IMR-90 (cell line): Measurements from ENCODE around the gene PLAA. TPM values are rescaled to one million over a fixed set of nuclear protein-coding genes. Genes with fewer than 3 reads are reported as not detected.

Experiments used
- ATAC-seq: fragments of 200-7000 bp; cut with Tn5 transposase; 2 replicates; pipeline ENCODE4 v1.9.1; 2020; ENCODE audit warnings: low read depth, mild to moderate bottlenecking, moderate library complexity
- BruUV-seq: library from RNA; stranded (reverse); fragments of 400-500 nt; replicated peaks from 2 replicates; lab custom pipeline; 2021; lab: Mats Ljungman, UMichigan
- CTCF ChIA-PET: fragments of 300-600 bp; formaldehyde crosslinking; extraction: SDS; loops from one replicate; lab custom pipeline; 2021; ENCODE audit warnings: antibody characterized with exemption; lab: Yijun Ruan, JAX
- POLR2A ChIA-PET: fragments of 300-600 bp; sonication (Branson Sonifier 250); formaldehyde crosslinking; loops from one replicate; lab custom pipeline; 2022; ENCODE audit warnings: antibody characterized with exemption; ENCODE audit not compliant: unreplicated experiment; lab: Charles Lee
- DNase-seq: peaks from one replicate; pipeline ENCODE4 v3.0.0; 2013
- H2AFZ ChIP-seq: replicated peaks from 2 replicates; pipeline ENCODE3; 2013; ENCODE audit warnings: low read length, mild to moderate bottlenecking; ENCODE audit not compliant: poor library complexity
- H2AK5ac ChIP-seq: 2 replicates; pipeline ENCODE4 v1.6.1; 2013; ENCODE audit warnings: low read depth, low read length, inconsistent platforms
- H2AK9ac ChIP-seq: replicated peaks from 2 replicates; pipeline ENCODE3; 2013; ENCODE audit warnings: mild to moderate bottlenecking, low read depth, low read length, moderate library complexity; ENCODE audit not compliant: poor library complexity
- H2BK120ac ChIP-seq: 2 replicates; pipeline ENCODE4 v1.6.1; 2013; ENCODE audit warnings: low read depth, low read length, inconsistent platforms
- H2BK15ac ChIP-seq: 3 replicates; pipeline ENCODE4 v1.6.1; 2013; ENCODE audit warnings: low read depth, low read length, inconsistent platforms
- H2BK20ac ChIP-seq: 2 replicates; pipeline ENCODE4 v1.6.1; 2013; ENCODE audit warnings: low read depth, mild to moderate bottlenecking, inconsistent platforms, low read length, moderate library complexity
- H2BK5ac ChIP-seq: 2 replicates; pipeline ENCODE4 v1.6.1; 2013; ENCODE audit warnings: mild to moderate bottlenecking, low read depth, low read length, inconsistent platforms; ENCODE audit not compliant: poor library complexity, severe bottlenecking
- H3K14ac ChIP-seq: replicated peaks from 2 replicates; pipeline ENCODE4 v1.6.1; 2013; ENCODE audit warnings: low read depth, low read length, inconsistent platforms
- H3K18ac ChIP-seq: 2 replicates; pipeline ENCODE4 v1.6.1; 2013; ENCODE audit warnings: low read depth, low read length, control low read depth
- H3K23ac ChIP-seq: 2 replicates; pipeline ENCODE4 v1.6.1; 2013; ENCODE audit warnings: low read depth, low read length, inconsistent platforms
- H3K27ac ChIP-seq: 2 replicates; pipeline ENCODE4 v1.5.1; 2013; ENCODE audit warnings: mild to moderate bottlenecking, control low read depth, low read length; ENCODE audit not compliant: insufficient read depth
- H3K27me3 ChIP-seq: 2 replicates; pipeline ENCODE4 v1.6.1; 2013; ENCODE audit warnings: low read length; ENCODE audit not compliant: control insufficient read depth, insufficient read depth
- H3K36me3 ChIP-seq: 2 replicates; pipeline ENCODE4 v1.6.1; 2013; ENCODE audit warnings: low read length, mixed read lengths; ENCODE audit not compliant: control insufficient read depth, insufficient read depth
- H3K4ac ChIP-seq: 2 replicates; pipeline ENCODE4 v1.6.1; 2013; ENCODE audit warnings: low read depth, low read length, inconsistent platforms
- H3K4me1 ChIP-seq: 2 replicates; pipeline ENCODE4 v1.6.1; 2013; ENCODE audit warnings: low read length, mixed read lengths; ENCODE audit not compliant: control insufficient read depth, insufficient read depth
- H3K4me2 ChIP-seq: 2 replicates; pipeline ENCODE4 v1.6.1; 2013; ENCODE audit warnings: low read depth, mild to moderate bottlenecking, control low read depth, low read length, moderate library complexity
- H3K4me3 ChIP-seq: 2 replicates; pipeline ENCODE4 v1.5.1; 2013; ENCODE audit warnings: low read depth, mild to moderate bottlenecking, control low read depth, low read length, moderate library complexity; ENCODE audit not compliant: insufficient read depth
- H3K56ac ChIP-seq: 2 replicates; pipeline ENCODE4 v1.6.1; 2013; ENCODE audit warnings: low read length, inconsistent platforms; ENCODE audit not compliant: insufficient read depth; ENCODE audit errors: extremely low read depth
- H3K79me1 ChIP-seq, 2 experiments: 2 replicates each; pipeline ENCODE4 v1.6.1; 2013; ENCODE audit warnings: low read length in 2 of 2, inconsistent platforms in 1 of 2, low read depth in 1 of 2
- H3K9ac ChIP-seq: 2 replicates; pipeline ENCODE4 v1.6.1; 2013; ENCODE audit warnings: low read depth, low read length, control low read depth
- H3K9me1 ChIP-seq: 2 replicates; pipeline ENCODE4 v1.6.1; 2013; ENCODE audit warnings: low read length, inconsistent platforms; ENCODE audit not compliant: insufficient read depth
- H3K9me3 ChIP-seq: 2 replicates; pipeline ENCODE4 v1.6.1; 2013; ENCODE audit warnings: low read length; ENCODE audit not compliant: control insufficient read depth, insufficient read depth
- H4K20me1 ChIP-seq: 2 replicates; pipeline ENCODE4 v1.6.1; 2013; ENCODE audit warnings: low read length, inconsistent platforms; ENCODE audit not compliant: insufficient read depth
- H4K5ac ChIP-seq: 2 replicates; pipeline ENCODE4 v1.6.1; 2013; ENCODE audit warnings: mild to moderate bottlenecking, low read depth, low read length, control low read depth
- H4K8ac ChIP-seq, 2 experiments: 2 replicates each; pipeline ENCODE4 v1.6.1; 2013; ENCODE audit warnings: low read depth in 2 of 2, low read length in 2 of 2, control low read depth in 1 of 2, inconsistent platforms in 1 of 2
- H4K91ac ChIP-seq: 2 replicates; pipeline ENCODE4 v1.6.1; 2013; ENCODE audit warnings: low read depth, low read length, inconsistent platforms; ENCODE audit not compliant: insufficient read depth
- MAFK ChIP-seq: IDR thresholded peaks from 2 replicates; pipeline ENCODE4 v1.6.1; 2012; ENCODE audit warnings: low read depth, low read length, improper control_type of control experiment
- NFE2L2 ChIP-seq: fragments of 150-350 bp; IDR thresholded peaks from 2 replicates; pipeline ENCODE4 v1.6.1; 2016; ENCODE audit warnings: low read depth, mild to moderate bottlenecking, low read length
- RFX5 ChIP-seq: IDR thresholded peaks from 2 replicates; pipeline ENCODE4 v1.8.0; 2012; ENCODE audit warnings: low read depth, mild to moderate bottlenecking, low read length, moderate library complexity
- SMC3 ChIP-seq: fragments of 150-350 bp; IDR thresholded peaks from 2 replicates; pipeline ENCODE4 v1.6.1; 2016; ENCODE audit warnings: low read depth, mild to moderate bottlenecking, antibody characterized with exemption, low read length, moderate library complexity
- WGBS, 2 experiments: methylation state at CpG; one replicate each; pipeline versions ENCODE4 v1.1.5 to v1.1.7; 2013; ENCODE audit warnings: missing lambda C conversion rate in 2 of 2; ENCODE audit not compliant: insufficient read length in 1 of 2; ENCODE audit errors: extremely low coverage in 2 of 2; 5-methylcytosine and 5-hydroxymethylcytosine counted together
- dilution Hi-C: fragments of 300-500 bp; cut with HindIII; formaldehyde crosslinking; loops from one replicate; pipeline ENCODE4 v1.14.3; 2018; ENCODE audit warnings: low sequenced_read_pairs; ENCODE audit not compliant: unreplicated experiment
- in situ Hi-C: fragments of 300-500 bp; cut with MboI; formaldehyde crosslinking; loops from 3 replicates; pipeline ENCODE4 v1.14.3; 2019; ENCODE audit warnings: low sequenced_read_pairs, inconsistent platforms, mixed read lengths
- intact Hi-C: fragments of 100-400 bp; cut with micrococcal nuclease; formaldehyde crosslinking; loops from 2 replicates; pipeline ENCODE4 v1.10.0; 2022
- polyA plus RNA-seq, 3 experiments: library from polyadenylated mRNA; depleted of rRNA; stranded (reverse); fragments of >200 nt; gene quantifications; 2 replicates each; pipeline ENCODE4 v1.2.3, GENCODE V29; 2012; ENCODE audit warnings: low replicate concordance in 1 of 3
- total RNA-seq: library from RNA; depleted of rRNA; stranded (reverse); fragments of >200 nt; gene quantifications from 2 replicates; pipeline ENCODE4 v1.2.3, GENCODE V29; 2012

Gene PLAA
- total and polyA plus RNA-seq, 2 of the 4 experiments (the other 2 are of a cell fraction), result 18.2 to 24.4 TPM

- no peak overlapping the region for H3K56ac ChIP-seq
- CTCF ChIA-PET, result no interaction called here
- no peak overlapping the region for H3K14ac ChIP-seq
- H3K18ac ChIP-seq, result no peak overlapping the region
- peaks cover 3% of the 10 kb centered on the region; the same call in 1 of the 2 replicates for H3K4me1 ChIP-seq
- H3K9ac ChIP-seq, result no peak overlapping the region
- no peak overlapping the region for H3K27ac ChIP-seq
- no peak overlapping the region for H3K4ac ChIP-seq
- DNase-seq (no peak), ATAC-seq (no peak)
- H3K4me3 ChIP-seq, result no peak overlapping the region
- peaks cover 9 to 27% of the 10 kb centered on the region in 2 experiments for H3K79me1 ChIP-seq
- H4K20me1 ChIP-seq, result peaks cover 25% of the 10 kb centered on the region
- no peak overlapping the region for H4K5ac ChIP-seq
- H2BK20ac ChIP-seq, result no peak overlapping the region
- in situ Hi-C loops, result no loop called here
- TF ChIP-seq RFX5 (no peak), SMC3 (no peak), NFE2L2 (peak; percentile 81), MAFK (peak; percentile 54)
- H4K8ac ChIP-seq, result no peak overlapping the region; a peak in 1 of 4 replicates
- intact Hi-C loops, result loop anchor here (10.0 kb wide), 3 partner anchors 145 to 245 kb away; no protein-coding TSS in a partner anchor
- H3K9me1 ChIP-seq, result peaks cover 5% of the 10 kb centered on the region
- no peak overlapping the region for H3K23ac ChIP-seq
- H3K27me3 ChIP-seq, result no peaks in the 10 kb centered on the region
- no peak overlapping the region for H2BK15ac ChIP-seq
- peaks cover 4% of the 10 kb centered on the region for H3K36me3 ChIP-seq
- dilution Hi-C loops, result no loop called here
- H3K9me3 ChIP-seq, result peaks cover 4% of the 10 kb centered on the region
- H4K91ac ChIP-seq, result no peak overlapping the region
- POLR2A ChIA-PET, result no interaction called here
- no peak overlapping the region for H2AK9ac ChIP-seq
- no peak overlapping the region for H3K4me2 ChIP-seq
- no CpG with 5 or more reads among the region's 3 CpGs for WGBS, 2 experiments
- no peak overlapping the region for H2BK120ac ChIP-seq
- H2AFZ ChIP-seq, result no peak overlapping the region
- no peak overlapping the region for H2AK5ac ChIP-seq
- no TSS peak for BruUV-seq
- H2BK5ac ChIP-seq, result no peak overlapping the region
Measured at GRCh38 chr9:26939955-26940711, 6.9 kb downstream of the PLAA start.
